ENCODE measurements around the gene FBXO38. TPM values are rescaled to one million over a fixed set of nuclear protein-coding genes. Genes with fewer than 3 reads are reported as not detected.

FBXO38 gene
- total RNA-seq, 1 donor from 2014 or later: 132 TPM

- Mint-ChIP-seq H3K4me1 (ENCODE audit: low read depth, unreplicated experiment) (no peaks in the 10 kb centered on the region), H3K9me3 (ENCODE audit: unreplicated experiment) (no peaks in the 10 kb centered on the region), H3K4me3 (ENCODE audit: unreplicated experiment) (no peak overlapping the region), H3K27me3 (ENCODE audit: unreplicated experiment) (no peaks in the 10 kb centered on the region), H3K36me3 (ENCODE audit: unreplicated experiment) (no peaks in the 10 kb centered on the region), H3K27ac (ENCODE audit: unreplicated experiment) (no peak overlapping the region)
- DNase-seq: no peak
- TF ChIP-seq CTCF (IDR thresholded peaks at IDR 0.05; ENCODE audit: partially characterized antibody, unreplicated experiment): no peak
Observed at GRCh38 chr5:148438933-148439332, 55.2 kb downstream of the FBXO38 start.

- H3K36me3 Mint-ChIP-seq (ENCODE audit: unreplicated experiment): no peaks in the 10 kb centered on the region
- no peak for DNase-seq
- no peaks in the 10 kb centered on the region for H3K27me3 Mint-ChIP-seq (ENCODE audit: unreplicated experiment)
- no peaks in the 10 kb centered on the region for H3K4me1 Mint-ChIP-seq (ENCODE audit: low read depth, unreplicated experiment)
- no peak for TF ChIP-seq CTCF (IDR thresholded peaks at IDR 0.05; ENCODE audit: partially characterized antibody, unreplicated experiment)
- no peak overlapping the region for H3K27ac Mint-ChIP-seq (ENCODE audit: unreplicated experiment)
- H3K4me3 Mint-ChIP-seq (ENCODE audit: unreplicated experiment): no peak overlapping the region
- no peaks in the 10 kb centered on the region for H3K9me3 Mint-ChIP-seq (ENCODE audit: unreplicated experiment)
Observed at GRCh38 chr5:148443241-148443640, 59.5 kb downstream of the FBXO38 start.

GRCh38 chr5:148443998-148444397, 60.2 kb downstream of the FBXO38 start:
- no peaks in the 10 kb centered on the region for H3K36me3 Mint-ChIP-seq (ENCODE audit: unreplicated experiment)
- H3K27me3 Mint-ChIP-seq (ENCODE audit: unreplicated experiment): no peaks in the 10 kb centered on the region
- DNase-seq: peak; percentile 26
- H3K4me3 Mint-ChIP-seq (ENCODE audit: unreplicated experiment): no peak overlapping the region
- TF ChIP-seq CTCF (IDR thresholded peaks at IDR 0.05; ENCODE audit: partially characterized antibody, unreplicated experiment): peak; percentile 86
- no peaks in the 10 kb centered on the region for H3K4me1 Mint-ChIP-seq (ENCODE audit: low read depth, unreplicated experiment)
- H3K9me3 Mint-ChIP-seq (ENCODE audit: unreplicated experiment): no peaks in the 10 kb centered on the region
- no peak overlapping the region for H3K27ac Mint-ChIP-seq (ENCODE audit: unreplicated experiment)

- H3K36me3 Mint-ChIP-seq (ENCODE audit: unreplicated experiment): no peaks in the 10 kb centered on the region
- no peaks in the 10 kb centered on the region for H3K9me3 Mint-ChIP-seq (ENCODE audit: unreplicated experiment)
- no peaks in the 10 kb centered on the region for H3K4me1 Mint-ChIP-seq (ENCODE audit: low read depth, unreplicated experiment)
- DNase-seq: no peak
- H3K27ac Mint-ChIP-seq (ENCODE audit: unreplicated experiment): no peak overlapping the region
- H3K27me3 Mint-ChIP-seq (ENCODE audit: unreplicated experiment): no peaks in the 10 kb centered on the region
- H3K4me3 Mint-ChIP-seq (ENCODE audit: unreplicated experiment): no peak overlapping the region
- no peak for TF ChIP-seq CTCF (IDR thresholded peaks at IDR 0.05; ENCODE audit: partially characterized antibody, unreplicated experiment)
Observed at GRCh38 chr5:148445578-148445977, 61.8 kb downstream of the FBXO38 start.

GRCh38 chr5:148446611-148447010, 62.9 kb downstream of the FBXO38 start:
- H3K4me3 Mint-ChIP-seq (ENCODE audit: unreplicated experiment): no peak overlapping the region
- no peaks in the 10 kb centered on the region for H3K9me3 Mint-ChIP-seq (ENCODE audit: unreplicated experiment)
- TF ChIP-seq CTCF (IDR thresholded peaks at IDR 0.05; ENCODE audit: partially characterized antibody, unreplicated experiment): no peak
- H3K36me3 Mint-ChIP-seq (ENCODE audit: unreplicated experiment): no peaks in the 10 kb centered on the region
- no peak for DNase-seq
- H3K27ac Mint-ChIP-seq (ENCODE audit: unreplicated experiment): no peak overlapping the region
- H3K4me1 Mint-ChIP-seq (ENCODE audit: low read depth, unreplicated experiment): no peaks in the 10 kb centered on the region
- H3K27me3 Mint-ChIP-seq (ENCODE audit: unreplicated experiment): no peaks in the 10 kb centered on the region
